VCaP (cell line): Measurements from ENCODE around the gene AAMDC.
"Not testable (repeated sequence)": the region's sequence is repeated elsewhere in the genome, so short reads cannot be mapped to it uniquely, and the experiment has no call there.

Source experiments
- H3K27ac ChIP-seq: fragments of 450-650 bp; 2 replicates; pipeline ENCODE4 v1.5.1; 2017
- TF ChIP-seq, protein P1 (sequence below): fragments of 450-650 bp; conservative IDR thresholded peaks from 2 replicates; pipeline ENCODE4 v1.5.1; 2017; ENCODE audit warnings: mild to moderate bottlenecking, moderate library complexity

AAMDC gene

DNA sequence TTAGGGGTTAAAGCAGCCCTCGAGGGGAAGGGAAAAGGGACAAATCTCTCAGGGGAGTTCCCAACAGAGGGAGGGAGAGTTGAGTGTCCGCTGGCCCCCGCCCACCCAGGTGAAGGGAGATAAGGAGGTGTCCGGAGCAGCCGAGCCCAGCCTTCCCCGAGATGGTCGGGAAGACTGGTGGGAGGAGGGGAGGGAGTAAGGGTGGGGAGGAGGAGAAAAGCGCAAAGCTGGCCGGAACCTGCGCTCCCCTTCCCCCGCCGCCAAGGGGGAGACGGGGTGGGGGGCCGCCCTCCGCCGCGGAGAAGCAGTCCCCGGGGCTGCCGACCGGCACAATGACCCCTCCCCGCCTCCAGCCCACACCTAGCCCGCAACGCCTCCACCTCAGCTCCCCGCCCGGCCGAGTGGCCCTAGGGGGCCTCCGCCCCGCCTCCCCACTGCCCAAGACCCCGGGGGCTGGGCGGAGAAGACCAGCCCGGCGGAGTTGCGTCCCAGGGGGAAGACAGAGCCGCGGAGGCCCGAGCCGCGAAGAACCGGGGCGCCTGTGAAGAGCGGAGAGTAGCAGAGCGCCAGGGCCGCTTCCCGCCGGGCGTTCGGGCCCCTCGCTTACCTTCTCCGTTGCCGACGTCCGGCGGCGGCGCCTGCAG lies 901 bp upstream of the AAMDC start:
- H3K27ac ChIP-seq, result peak overlapping the region; percentile 98
- TF ChIP-seq, protein P1, sequence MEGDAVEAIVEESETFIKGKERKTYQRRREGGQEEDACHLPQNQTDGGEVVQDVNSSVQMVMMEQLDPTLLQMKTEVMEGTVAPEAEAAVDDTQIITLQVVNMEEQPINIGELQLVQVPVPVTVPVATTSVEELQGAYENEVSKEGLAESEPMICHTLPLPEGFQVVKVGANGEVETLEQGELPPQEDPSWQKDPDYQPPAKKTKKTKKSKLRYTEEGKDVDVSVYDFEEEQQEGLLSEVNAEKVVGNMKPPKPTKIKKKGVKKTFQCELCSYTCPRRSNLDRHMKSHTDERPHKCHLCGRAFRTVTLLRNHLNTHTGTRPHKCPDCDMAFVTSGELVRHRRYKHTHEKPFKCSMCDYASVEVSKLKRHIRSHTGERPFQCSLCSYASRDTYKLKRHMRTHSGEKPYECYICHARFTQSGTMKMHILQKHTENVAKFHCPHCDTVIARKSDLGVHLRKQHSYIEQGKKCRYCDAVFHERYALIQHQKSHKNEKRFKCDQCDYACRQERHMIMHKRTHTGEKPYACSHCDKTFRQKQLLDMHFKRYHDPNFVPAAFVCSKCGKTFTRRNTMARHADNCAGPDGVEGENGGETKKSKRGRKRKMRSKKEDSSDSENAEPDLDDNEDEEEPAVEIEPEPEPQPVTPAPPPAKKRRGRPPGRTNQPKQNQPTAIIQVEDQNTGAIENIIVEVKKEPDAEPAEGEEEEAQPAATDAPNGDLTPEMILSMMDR, result no peak

DNA sequence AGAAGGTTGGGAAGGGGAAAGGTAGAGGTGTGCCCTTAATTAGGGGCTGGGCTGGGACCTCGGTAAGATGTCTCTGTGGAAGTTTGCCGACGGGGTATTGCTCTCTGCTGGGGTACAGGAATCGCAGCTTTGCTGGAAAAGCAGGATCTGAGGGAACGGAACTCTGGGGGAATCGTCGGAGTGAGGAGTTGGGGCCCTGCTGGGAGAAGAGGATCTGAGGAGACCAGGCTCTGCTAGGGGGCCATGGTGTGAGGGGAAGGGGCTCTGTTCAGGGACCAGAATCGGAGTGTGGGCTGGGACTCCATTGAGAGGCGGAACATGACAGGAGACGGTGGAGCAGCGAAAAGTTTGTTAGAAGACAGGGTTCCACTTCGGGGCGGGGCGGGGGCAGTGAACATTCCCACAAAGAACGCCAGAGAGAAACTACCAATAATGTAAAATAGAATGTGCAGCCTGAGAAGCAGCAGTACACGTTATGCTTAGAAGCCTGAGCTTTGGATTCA lies 456 bp downstream of the AAMDC start:
- peak overlapping the region; percentile 98 for H3K27ac ChIP-seq
- TF ChIP-seq, protein P1, result no peak

GRCh38 chr11:77822126-77822525 lies 1.2 kb downstream of the AAMDC start:
- peak overlapping the region; percentile 98; the same call in 1 of the 2 replicates for H3K27ac ChIP-seq

DNA sequence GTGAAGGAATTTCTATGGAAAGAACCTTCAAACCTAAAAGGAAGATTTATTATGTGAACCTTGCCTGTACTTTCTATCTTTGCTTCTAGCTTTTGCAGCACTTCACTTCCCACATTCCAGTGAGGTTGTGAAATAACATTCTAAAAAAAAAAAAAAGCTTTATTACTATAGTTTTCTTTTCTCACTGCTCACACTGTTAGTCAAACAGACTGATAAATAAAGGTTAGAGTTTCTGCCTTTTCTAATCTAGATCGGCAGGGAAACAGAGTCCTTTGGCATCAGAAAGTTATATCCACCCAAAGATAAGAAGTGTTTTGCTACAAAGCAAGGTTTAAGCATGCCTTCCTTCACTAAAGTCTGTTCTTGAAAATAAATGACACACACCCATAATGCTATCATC lies 2.8 kb downstream of the AAMDC start:
- TF ChIP-seq, protein P1, result no peak
- no peak overlapping the region for H3K27ac ChIP-seq

DNA sequence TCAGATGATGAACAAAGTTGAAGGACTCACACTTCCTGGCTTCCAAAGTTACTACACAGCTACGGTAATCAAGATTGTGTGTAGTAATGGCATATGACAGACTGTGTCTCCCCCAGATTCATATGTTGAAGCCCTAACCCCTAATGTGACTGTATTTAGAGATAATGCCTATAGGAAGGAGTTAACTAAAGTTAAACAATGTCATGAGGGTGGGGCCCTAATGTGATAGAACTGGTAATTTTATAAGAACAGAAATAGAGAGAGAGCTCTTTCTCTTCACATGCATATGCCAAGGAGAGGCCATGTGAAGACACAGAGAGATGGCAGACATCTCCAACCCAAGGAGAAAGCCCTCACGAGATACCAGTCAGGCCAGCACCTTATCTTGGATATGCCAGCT lies 8.0 kb downstream of the AAMDC start:
- no peak overlapping the region for H3K27ac ChIP-seq
- TF ChIP-seq, protein P1, result no peak

DNA sequence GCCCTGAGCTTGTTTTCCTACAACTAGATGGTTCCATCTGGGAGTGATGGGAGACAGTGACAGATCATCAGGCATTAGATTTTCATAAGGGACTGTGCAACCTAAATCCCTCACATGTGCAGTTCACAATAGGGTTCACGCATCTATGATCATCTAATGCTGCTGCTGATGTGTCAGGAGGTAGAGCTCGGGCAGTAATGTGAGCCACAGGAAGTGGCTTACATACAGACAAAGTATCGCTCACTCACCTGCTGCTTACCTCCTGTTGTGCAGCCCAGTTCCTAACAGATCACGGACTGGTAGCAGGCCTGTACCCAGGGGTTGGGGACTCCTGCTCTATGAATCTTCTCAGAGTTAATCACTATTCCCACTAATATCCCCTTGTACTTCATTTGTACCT lies 12.4 kb downstream of the AAMDC start:
- TF ChIP-seq, protein P1, result no peak
- no peak overlapping the region for H3K27ac ChIP-seq

DNA sequence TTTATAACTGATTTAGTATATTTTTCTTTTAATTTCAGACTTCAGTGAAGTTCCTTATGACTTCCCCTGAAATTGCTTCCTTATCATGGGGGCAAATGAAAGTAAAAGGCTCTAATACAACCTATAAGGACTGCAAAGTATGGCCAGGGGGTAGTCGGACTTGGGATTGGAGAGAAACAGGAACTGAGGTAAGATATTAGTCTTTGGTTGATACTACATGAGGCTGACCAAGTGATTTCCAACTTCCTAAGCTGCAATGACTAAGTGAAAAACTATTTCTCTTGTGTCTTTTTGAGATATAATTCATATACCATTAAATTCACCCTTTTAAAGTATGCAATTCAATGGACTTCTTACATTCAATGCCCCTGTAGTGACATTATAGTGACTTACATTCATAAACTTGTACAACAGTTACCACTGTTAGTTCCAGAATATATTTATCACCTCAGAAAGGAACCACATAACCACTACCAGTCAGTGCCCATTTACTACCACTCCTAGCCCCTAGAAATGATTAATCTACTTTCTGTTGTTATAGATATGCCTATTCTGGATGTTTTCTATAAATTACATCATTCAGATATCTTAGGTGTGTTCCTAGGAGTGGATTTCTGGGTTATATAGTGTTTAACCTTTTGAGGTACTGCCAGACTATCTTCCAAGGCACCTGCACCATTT lies 21.6 kb downstream of the AAMDC start:
- TF ChIP-seq, protein P1, result no peak
- no peak overlapping the region for H3K27ac ChIP-seq

DNA sequence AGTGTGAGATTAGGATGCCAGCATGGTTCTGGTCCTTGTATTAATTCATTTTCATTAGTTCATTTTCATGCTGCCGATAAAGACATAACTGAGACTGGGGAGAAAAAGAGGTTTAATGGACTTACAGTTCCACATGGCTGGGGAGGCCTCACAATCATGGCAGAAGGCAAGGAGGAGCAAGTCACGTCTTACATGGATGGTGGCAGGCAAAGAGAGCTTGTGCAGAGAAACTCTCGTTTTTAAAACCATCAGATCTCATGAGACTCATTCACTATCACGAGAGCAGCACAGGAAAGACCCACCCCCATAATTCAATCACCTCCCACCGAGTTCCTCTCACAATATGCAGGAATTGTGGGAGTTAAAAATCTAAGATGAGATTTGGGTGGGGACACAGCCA lies 22.8 kb downstream of the AAMDC start:
- H3K27ac ChIP-seq, result not testable (repeated sequence)
